GM12874 (cell line): ENCODE measurements around the gene IGSF9.

Source experiments
- CTCF ChIP-seq: IDR thresholded peaks from 2 replicates; pipeline ENCODE4 v1.5.1; 2011; ENCODE audit warnings: low read depth, mild to moderate bottlenecking, control low read depth, low read length, moderate library complexity; ENCODE audit not compliant: insufficient read depth

The IGSF9 gene

GRCh38 chr1:159940006-159940620, 5.3 kb downstream of the IGSF9 start:
- TF ChIP-seq CTCF, result no peak

- TF ChIP-seq CTCF, result no peak
Observed at GRCh38 chr1:159939678-159940002, 5.8 kb downstream of the IGSF9 start.

GRCh38 chr1:159938905-159939677, 6.3 kb downstream of the IGSF9 start:
- TF ChIP-seq CTCF, result no peak

GRCh38 chr1:159938211-159938852, 7.1 kb downstream of the IGSF9 start:
- no peak for TF ChIP-seq CTCF

GRCh38 chr1:159937054-159937750, 8.2 kb downstream of the IGSF9 start:
- TF ChIP-seq CTCF, result no peak

GRCh38 chr1:159936273-159936904, 9.0 kb downstream of the IGSF9 start:
- TF ChIP-seq CTCF, result peak; percentile 99
